Suppressor macrophage treated with lipopolysaccharide for 4 hours (primary cell): ENCODE results near the gene HOXB8.

Source experiments
- DNase-seq: peaks from one replicate; pipeline ENCODE4 v3.0.0-alpha.2; 2020

The HOXB8 gene

GRCh38 chr17:48567209-48567608, 47.9 kb downstream of the HOXB8 start:
- no peak for DNase-seq

GRCh38 chr17:48566717-48567116, 48.4 kb downstream of the HOXB8 start:
- no peak for DNase-seq

GRCh38 chr17:48565925-48566710, 49.0 kb downstream of the HOXB8 start:
- no peak for DNase-seq

GRCh38 chr17:48565022-48565554, 50.0 kb downstream of the HOXB8 start:
- no peak for DNase-seq

GRCh38 chr17:48564188-48565021, 50.7 kb downstream of the HOXB8 start:
- DNase-seq = no peak

- DNase-seq = no peak
These were observed 51.3 kb downstream of the HOXB8 start for GRCh38 chr17:48563867-48564187.

- DNase-seq = no peak
These were observed 51.7 kb downstream of the HOXB8 start for GRCh38 chr17:48563385-48563838.

- no peak for DNase-seq
These were observed 52.2 kb downstream of the HOXB8 start for GRCh38 chr17:48562934-48563333.
